Ectodermal cell (in vitro differentiated cells): ENCODE data around the gene DRG1.

Experiments
- H3K27ac ChIP-seq: 2 replicates; pipeline ENCODE4 v1.7.0; 2013; ENCODE audit warnings: mild to moderate bottlenecking, low read depth, low read length; ENCODE audit not compliant: insufficient read depth, poor library complexity, severe bottlenecking
- H3K27me3 ChIP-seq: 2 replicates; pipeline ENCODE4 v1.7.0; 2013; ENCODE audit warnings: mild to moderate bottlenecking, low read length; ENCODE audit not compliant: insufficient read depth, control insufficient read depth, poor library complexity, severe bottlenecking
- H3K36me3 ChIP-seq: one replicate; pipeline ENCODE4 v1.7.0; 2013; ENCODE audit warnings: low read length; ENCODE audit not compliant: control insufficient read depth, insufficient read depth
- H3K4me1 ChIP-seq: one replicate; pipeline ENCODE4 v1.7.0; 2013; ENCODE audit warnings: low read length; ENCODE audit not compliant: control insufficient read depth, insufficient read depth
- H3K4me3 ChIP-seq: 2 replicates; pipeline ENCODE4 v1.7.0; 2013; ENCODE audit warnings: low read depth, low read length, control low read depth; ENCODE audit not compliant: insufficient read depth
- H3K9me3 ChIP-seq: 2 replicates; pipeline ENCODE4 v1.7.0; 2013; ENCODE audit warnings: mild to moderate bottlenecking, low read length, moderate library complexity; ENCODE audit not compliant: control insufficient read depth
- WGBS, 2 experiments: methylation state at CpG; one replicate each; pipeline ENCODE4 v1.1.7; 2013; ENCODE audit warnings: missing lambda C conversion rate in 2 of 2; 5-methylcytosine and 5-hydroxymethylcytosine counted together

The DRG1 gene

DNA sequence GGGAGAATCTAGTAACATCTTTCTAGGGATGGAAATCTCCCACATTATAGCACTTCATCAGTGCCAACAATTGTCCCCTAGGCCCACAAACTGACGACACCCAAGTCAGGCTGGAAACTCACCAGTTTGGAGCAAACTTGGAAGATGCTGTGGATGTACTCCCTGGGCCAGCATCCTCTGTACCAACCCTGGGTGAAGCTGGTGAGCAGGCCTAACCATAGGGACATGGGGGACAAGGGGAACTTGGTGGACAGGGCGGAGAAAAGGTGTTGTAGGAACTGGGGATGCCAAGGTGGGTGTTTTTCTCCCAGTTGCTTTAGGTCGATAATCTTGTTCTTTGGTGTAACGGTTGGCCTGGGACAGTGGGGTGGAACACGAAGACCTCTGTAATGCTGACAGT, 42.2 kb downstream of the DRG1 start:
- peaks cover 54% of the 10 kb centered on the region for H3K36me3 ChIP-seq
- no peaks in the 10 kb centered on the region for H3K4me1 ChIP-seq
- no peaks in the 10 kb centered on the region for H3K27me3 ChIP-seq
- H3K9me3 ChIP-seq: no peaks in the 10 kb centered on the region
- H3K27ac ChIP-seq: no peak overlapping the region
- H3K4me3 ChIP-seq: no peak overlapping the region
- WGBS, 2 experiments: 96 to 98% methylated on average over 5 of the region's 5 CpGs

GRCh38 chr22:31442768-31443489, 43.5 kb downstream of the DRG1 start:
- Histone ChIP-seq H3K36me3 (peaks cover 57% of the 10 kb centered on the region), H3K27ac (no peak overlapping the region), H3K9me3 (no peaks in the 10 kb centered on the region), H3K27me3 (no peaks in the 10 kb centered on the region), H3K4me3 (no peak overlapping the region), H3K4me1 (no peaks in the 10 kb centered on the region)
- WGBS, 2 experiments: 74 to 78% methylated on average over 5 of the region's 5 CpGs

DNA sequence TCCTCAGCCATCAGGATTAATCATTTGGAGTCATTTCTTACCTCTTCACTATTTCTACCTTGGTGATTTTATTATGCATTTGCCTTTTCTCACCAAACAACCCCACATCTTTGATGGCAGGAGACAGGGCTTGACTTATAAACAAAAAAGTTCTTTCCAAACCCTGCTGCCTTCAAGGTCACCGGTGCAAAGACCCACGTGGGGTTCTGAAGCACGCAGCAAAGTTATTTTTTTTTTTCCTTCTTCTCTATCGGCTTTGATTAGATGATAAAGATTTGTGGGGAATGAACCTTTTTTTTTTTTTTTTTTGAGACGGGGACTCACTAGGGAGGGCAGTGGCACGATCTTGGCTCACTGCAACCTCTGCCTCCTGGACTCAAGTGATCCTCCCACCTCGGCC, 44.1 kb downstream of the DRG1 start:
- no peaks in the 10 kb centered on the region for H3K4me1 ChIP-seq
- WGBS, 2 experiments: 94% methylated on average over 5 to 7 of the region's 7 CpGs
- H3K9me3 ChIP-seq: no peaks in the 10 kb centered on the region
- H3K27me3 ChIP-seq: no peaks in the 10 kb centered on the region
- peaks cover 53% of the 10 kb centered on the region for H3K36me3 ChIP-seq
- H3K4me3 ChIP-seq: no peak overlapping the region
- H3K27ac ChIP-seq: no peak overlapping the region

DNA sequence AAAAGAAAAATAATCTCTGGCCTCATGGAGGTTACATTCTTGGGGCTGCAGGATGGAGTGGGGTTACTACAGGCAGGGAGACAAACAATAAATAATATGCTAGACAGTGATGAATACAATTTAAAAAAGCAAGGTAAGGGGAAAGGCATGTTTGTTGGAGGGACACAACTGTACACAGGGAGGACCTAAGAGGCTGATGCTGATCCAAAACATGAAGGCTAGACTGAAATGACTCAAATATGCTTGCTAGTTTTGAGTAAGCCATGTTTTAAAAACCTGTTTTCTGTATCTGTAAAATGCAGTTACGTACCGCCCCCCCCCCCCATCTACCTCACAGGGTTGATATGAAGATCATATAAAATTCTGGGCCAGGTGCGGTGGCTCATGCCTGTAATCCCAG, 46.2 kb downstream of the DRG1 start:
- no peak overlapping the region for H3K27ac ChIP-seq
- WGBS, 2 experiments: 89 to 100% methylated on average over 1 to 3 of the region's 3 CpGs
- no peaks in the 10 kb centered on the region for H3K27me3 ChIP-seq
- H3K36me3 ChIP-seq: peaks cover 39% of the 10 kb centered on the region
- H3K4me1 ChIP-seq: no peaks in the 10 kb centered on the region
- no peaks in the 10 kb centered on the region for H3K9me3 ChIP-seq
- H3K4me3 ChIP-seq: no peak overlapping the region

- no peak overlapping the region for H3K4me3 ChIP-seq
- H3K4me1 ChIP-seq: no peaks in the 10 kb centered on the region
- 70 to 85% methylated on average over 3 of the region's 3 CpGs for WGBS, 2 experiments
- H3K27me3 ChIP-seq: no peaks in the 10 kb centered on the region
- no peak overlapping the region for H3K27ac ChIP-seq
- no peaks in the 10 kb centered on the region for H3K9me3 ChIP-seq
- peaks cover 38% of the 10 kb centered on the region for H3K36me3 ChIP-seq
These were observed 46.8 kb downstream of the DRG1 start for GRCh38 chr22:31446208-31446607.

DNA sequence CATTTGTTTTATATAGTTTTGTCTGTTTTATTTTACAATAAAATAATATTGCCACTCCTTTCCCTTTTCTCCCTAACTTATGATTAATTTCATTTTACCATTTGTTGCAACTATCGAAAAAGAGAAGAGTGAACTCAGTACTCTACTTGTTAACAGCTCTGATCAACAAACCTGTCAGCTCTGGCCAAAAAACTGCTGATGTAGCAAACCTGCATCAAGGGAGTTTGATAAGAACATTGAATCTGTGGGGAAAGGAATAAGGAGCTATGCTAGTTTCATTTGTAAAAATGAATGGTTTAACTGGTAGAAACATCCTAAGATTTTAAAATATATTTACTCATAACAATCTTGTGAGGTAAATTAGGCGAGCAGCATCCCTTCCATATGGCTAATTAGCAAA, 47.4 kb downstream of the DRG1 start:
- peaks cover 32% of the 10 kb centered on the region for H3K36me3 ChIP-seq

DNA sequence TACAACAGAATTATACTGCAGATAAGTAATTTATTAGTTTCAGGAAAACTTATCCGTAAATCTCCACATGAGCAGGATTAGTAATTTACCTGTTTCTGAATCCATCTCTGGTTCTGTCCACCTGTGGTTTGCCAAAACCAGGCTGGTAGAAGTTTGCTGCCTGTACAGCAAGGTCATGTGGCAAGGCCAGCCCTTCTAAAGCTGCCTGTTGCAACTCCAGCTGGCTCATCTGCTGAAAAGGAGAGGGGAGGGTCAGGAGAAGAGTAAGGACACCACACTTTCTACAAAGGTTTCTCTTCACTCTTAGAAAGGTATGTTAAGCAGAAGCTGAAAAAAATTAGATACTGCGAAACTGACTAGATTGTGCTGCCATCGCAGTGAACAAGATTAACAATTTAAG, 47.9 kb downstream of the DRG1 start:
- WGBS, 2 experiments: 87 to 96% methylated on average over 3 of the region's 3 CpGs
- Histone ChIP-seq H3K4me1 (no peaks in the 10 kb centered on the region), H3K27ac (no peak overlapping the region), H3K9me3 (no peaks in the 10 kb centered on the region), H3K36me3 (peaks cover 27% of the 10 kb centered on the region), H3K27me3 (no peaks in the 10 kb centered on the region), H3K4me3 (no peak overlapping the region)

More for the DNA sequence above, 47.4 kb downstream of the DRG1 start:
- no peaks in the 10 kb centered on the region for H3K27me3 ChIP-seq
- WGBS, 2 experiments: 89 to 97% methylated on average over 1 to 2 of the region's 2 CpGs
- H3K4me3 ChIP-seq: no peak overlapping the region
- H3K9me3 ChIP-seq: no peaks in the 10 kb centered on the region
- no peak overlapping the region for H3K27ac ChIP-seq
- no peaks in the 10 kb centered on the region for H3K4me1 ChIP-seq

DNA sequence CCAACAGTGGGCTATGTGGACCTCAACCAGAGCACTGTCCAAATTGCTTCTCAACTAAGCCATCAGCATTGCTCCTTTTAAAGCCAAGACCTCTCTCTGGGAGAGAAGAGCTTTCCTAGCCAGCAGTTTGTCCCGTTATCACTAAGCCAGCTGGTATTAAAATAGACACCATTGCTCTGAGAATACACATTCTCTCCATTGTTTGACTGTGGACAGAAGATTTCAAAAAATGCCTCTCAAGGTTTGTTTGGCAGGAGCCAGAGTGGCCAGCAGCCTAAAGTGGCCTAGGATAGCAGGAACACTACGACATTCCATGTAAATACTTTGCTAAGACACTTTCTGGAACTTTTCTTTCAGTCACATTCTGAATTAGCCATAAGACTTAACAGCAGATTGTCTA, 49.0 kb downstream of the DRG1 start:
- Histone ChIP-seq H3K9me3 (no peaks in the 10 kb centered on the region), H3K4me1 (no peaks in the 10 kb centered on the region), H3K27me3 (no peaks in the 10 kb centered on the region), H3K4me3 (no peak overlapping the region), H3K27ac (no peak overlapping the region), H3K36me3 (peaks cover 32% of the 10 kb centered on the region)
- 94 to 100% methylated on average over 2 of the region's 2 CpGs for WGBS, 2 experiments

GRCh38 chr22:31449506-31449905, 50.1 kb downstream of the DRG1 start:
- no peaks in the 10 kb centered on the region for H3K9me3 ChIP-seq
- peaks cover 40% of the 10 kb centered on the region for H3K36me3 ChIP-seq
- WGBS, 2 experiments: 81 to 83% methylated on average over 4 of the region's 4 CpGs
- H3K4me1 ChIP-seq: no peaks in the 10 kb centered on the region
- H3K27me3 ChIP-seq: no peaks in the 10 kb centered on the region
- H3K4me3 ChIP-seq: no peak overlapping the region
- no peak overlapping the region for H3K27ac ChIP-seq

GRCh38 chr22:31451709-31452571, 52.5 kb downstream of the DRG1 start:
- Histone ChIP-seq H3K36me3 (peaks cover 33% of the 10 kb centered on the region), H3K4me3 (no peak overlapping the region), H3K27me3 (no peaks in the 10 kb centered on the region), H3K27ac (no peak overlapping the region), H3K9me3 (no peaks in the 10 kb centered on the region), H3K4me1 (no peaks in the 10 kb centered on the region)
- 93% methylated on average over 5 of the region's 5 CpGs for WGBS, 2 experiments
